Neural cell (in vitro differentiated cells): ENCODE results near the gene TMEM181. TPM values are rescaled to one million over a fixed set of nuclear protein-coding genes. Genes with fewer than 3 reads are reported as not detected.

Experiments used
- H2AFZ ChIP-seq: fragments of 200-600, 300-800 bp; sonication (generic), shearing (Covaris generic); 2 replicates; pipeline ENCODE4 v1.6.0; 2014; ENCODE audit warnings: low read depth, mild to moderate bottlenecking, antibody characterized with exemption, low read length, moderate library complexity
- H3F3A ChIP-seq: fragments of 200-600 bp; shearing (Covaris generic); 2 replicates; pipeline ENCODE4 v1.6.1; 2016; ENCODE audit warnings: mild to moderate bottlenecking, moderate library complexity, mixed read lengths, antibody characterized with exemption, low read length; ENCODE audit not compliant: insufficient read depth, poor library complexity, severe bottlenecking
- H3K27ac ChIP-seq: fragments of 200-600, 300-800 bp; sonication (generic), shearing (Covaris generic); 2 replicates; pipeline ENCODE4 v1.5.1; 2014; ENCODE audit warnings: mild to moderate bottlenecking, low read length, moderate library complexity
- H3K27me3 ChIP-seq: fragments of 300-800, 200-600 bp; sonication (generic), shearing (Covaris generic); 2 replicates; pipeline ENCODE4 v1.6.0; 2014; ENCODE audit warnings: mild to moderate bottlenecking, low read depth, low read length, moderate library complexity; ENCODE audit not compliant: insufficient read depth
- H3K36me3 ChIP-seq: fragments of 300-800, 200-600 bp; sonication (generic), shearing (Covaris generic); 2 replicates; pipeline ENCODE4 v1.5.1; 2014; ENCODE audit warnings: mild to moderate bottlenecking, antibody characterized with exemption, low read length, moderate library complexity; ENCODE audit not compliant: insufficient read depth
- H3K4me2 ChIP-seq: fragments of 300-800, 200-600 bp; sonication (generic), shearing (Covaris generic); 2 replicates; pipeline ENCODE4 v1.6.0; 2014; ENCODE audit warnings: mild to moderate bottlenecking, low read length
- H3K4me3 ChIP-seq: fragments of 300-800, 200-600 bp; sonication (generic), shearing (Covaris generic); 2 replicates; pipeline ENCODE4 v1.5.1; 2014; ENCODE audit warnings: mild to moderate bottlenecking, low read length, moderate library complexity
- H3K79me2 ChIP-seq: fragments of 200-600 bp; shearing (Covaris generic); replicated peaks from 2 replicates; pipeline ENCODE4 v1.6.0; 2014; ENCODE audit warnings: mild to moderate bottlenecking, low read length, moderate library complexity; ENCODE audit not compliant: insufficient read depth
- H3K9ac ChIP-seq: fragments of 300-800, 200-600 bp; sonication (generic), shearing (Covaris generic); 2 replicates; pipeline ENCODE4 v1.6.1; 2016; ENCODE audit warnings: mild to moderate bottlenecking, low read length, mixed read lengths
- H3K9me2 ChIP-seq: fragments of 200-600 bp; shearing (Covaris generic); 2 replicates; pipeline ENCODE4 v1.6.1; 2016; ENCODE audit warnings: mild to moderate bottlenecking, low read length, mixed read lengths; ENCODE audit not compliant: insufficient read depth
- H3K9me3 ChIP-seq: fragments of 200-600, 300-800 bp; sonication (generic), shearing (Covaris generic); 2 replicates; pipeline ENCODE4 v1.6.1; 2016; ENCODE audit warnings: mild to moderate bottlenecking, mixed run types, low read length, moderate library complexity, mixed read lengths
- H4K20me1 ChIP-seq: fragments of 200-600 bp; shearing (Covaris generic); 2 replicates; pipeline ENCODE4 v1.6.1; 2016; ENCODE audit warnings: mild to moderate bottlenecking, mixed run types; ENCODE audit not compliant: insufficient read depth
- CTCF ChIP-seq: fragments of 450-650 bp; IDR thresholded peaks from 2 replicates; pipeline ENCODE4 v1.5.1; 2014; ENCODE audit warnings: antibody characterized with exemption, mild to moderate bottlenecking, moderate library complexity; ENCODE audit not compliant: poor library complexity, severe bottlenecking
- EP300 ChIP-seq: fragments of 450-650 bp; conservative IDR thresholded peaks from 2 replicates; pipeline ENCODE4 v1.6.1; 2014; ENCODE audit warnings: antibody characterized with exemption, mild to moderate bottlenecking, moderate library complexity; ENCODE audit not compliant: poor library complexity, severe bottlenecking
- EZH2 ChIP-seq: fragments of 200-600, 300-800 bp; shearing (Covaris generic), sonication (generic); IDR thresholded peaks from 2 replicates; pipeline ENCODE4 v1.6.1; 2014; ENCODE audit warnings: antibody characterized with exemption, low read length, borderline replicate concordance, mild to moderate bottlenecking; ENCODE audit not compliant: insufficient read depth, poor library complexity, severe bottlenecking
- MXI1 ChIP-seq: fragments of 450-650 bp; conservative IDR thresholded peaks from 2 replicates; pipeline ENCODE4 v1.6.1; 2014; ENCODE audit warnings: antibody characterized with exemption, mild to moderate bottlenecking; ENCODE audit not compliant: poor library complexity, severe bottlenecking
- POLR2AphosphoS5 ChIP-seq: IDR thresholded peaks from 2 replicates; pipeline ENCODE4 v1.6.1; 2012
- RAD21 ChIP-seq: fragments of 450-650 bp; conservative IDR thresholded peaks from 2 replicates; pipeline ENCODE4 v1.6.1; 2014; ENCODE audit warnings: antibody characterized with exemption, mild to moderate bottlenecking, moderate library complexity
- REST ChIP-seq: IDR thresholded peaks from 2 replicates; pipeline ENCODE4 v1.6.1; 2012; ENCODE audit warnings: borderline replicate concordance
- SMC3 ChIP-seq: fragments of 450-650 bp; conservative IDR thresholded peaks from 2 replicates; pipeline ENCODE4 v1.6.1; 2014; ENCODE audit warnings: antibody characterized with exemption, mild to moderate bottlenecking, moderate library complexity; ENCODE audit not compliant: poor library complexity
- TAF1 ChIP-seq: IDR thresholded peaks from 2 replicates; pipeline ENCODE4 v1.6.1; 2012; ENCODE audit warnings: low read depth
- polyA plus RNA-seq: library from polyadenylated mRNA; depleted of rRNA; stranded (reverse); fragments of >200 nt; gene quantifications from 2 replicates; pipeline ENCODE4 v1.2.3, GENCODE V29; 2014
- small RNA-seq, 3 experiments: library from RNA; depleted of rRNA; stranded (forward); fragments of <200 nt; gene quantifications; one replicate each; pipeline ENCODE3, GENCODE V24; 2012

TMEM181 gene
- polyA plus RNA-seq, 1 donor from 2014 or later: 47.6 TPM

GRCh38 chr6:158684745-158685324 lies 124.9 kb downstream of the TMEM181 start:
- no peaks in the 10 kb centered on the region for H3K79me2 ChIP-seq
- no peaks in the 10 kb centered on the region for H3K27me3 ChIP-seq
- H3K4me2 ChIP-seq: no peak overlapping the region
- no peaks in the 10 kb centered on the region for H3K9me3 ChIP-seq
- TF ChIP-seq CTCF: no peak
- no peak for TF ChIP-seq MXI1
- TF ChIP-seq POLR2AphosphoS5: no peak
- TF ChIP-seq EP300: no peak
- TF ChIP-seq REST: no peak
- TF ChIP-seq EZH2: no peak
- no peak for TF ChIP-seq RAD21
- no peak for TF ChIP-seq SMC3
- TF ChIP-seq TAF1: no peak
- no peak overlapping the region for H2AFZ ChIP-seq
- H3F3A ChIP-seq: no peaks in the 10 kb centered on the region
- no peaks in the 10 kb centered on the region for H4K20me1 ChIP-seq
- H3K9ac ChIP-seq: no peak overlapping the region
- H3K4me3 ChIP-seq: no peak overlapping the region
- no peak overlapping the region for H3K27ac ChIP-seq
- no peaks in the 10 kb centered on the region for H3K9me2 ChIP-seq
- no peaks in the 10 kb centered on the region for H3K36me3 ChIP-seq

Small RNAs within 50 kb of the gene (small RNA-seq; reads per million reads assigned to genes)
- 0 reads per million in 3 experiments for gene MIR7161

Other genes with a start within 250 kb of the TMEM181 start
- gene TULP4, start 247.6 kb upstream of the TMEM181 start, polyA plus RNA-seq: 30.6 and 34.4 TPM in 2 replicates
- gene DYNLT1, start 84.7 kb downstream of the TMEM181 start, polyA plus RNA-seq: 280 and 320 TPM in 2 replicates
- gene SYTL3, start 90.0 kb downstream of the TMEM181 start, polyA plus RNA-seq: 2.1 and 3.8 TPM in 2 replicates